Vagina (tissue), 2 donors: ENCODE results near the gene FETUB. TPM values are rescaled to one million over a fixed set of nuclear protein-coding genes. Genes with fewer than 3 reads are reported as not detected.

ENCODE experiments used
- DNase-seq, 2 donors: peaks; one replicate each; pipeline ENCODE4 v3.0.0-alpha.2; 2017; ENCODE audit errors: extremely low spot score in 2 of 2
- H3K27ac ChIP-seq: fragments of 200-600 bp; sonication (generic); one replicate; pipeline ENCODE4 v1.5.1; 2019
- H3K27me3 ChIP-seq: fragments of 200-600 bp; sonication (generic); one replicate; pipeline ENCODE4 v1.5.1; 2019
- H3K36me3 ChIP-seq, 2 donors: fragments of 200-600 bp; sonication (generic); one replicate each; pipeline ENCODE4 v1.5.1; 2017 to 2019
- H3K4me1 ChIP-seq: fragments of 200-600 bp; sonication (generic); one replicate; pipeline ENCODE4 v1.5.1; 2019
- H3K4me3 ChIP-seq, 2 donors: fragments of 200-600 bp; sonication (generic); 1 replicate in 1 of 2; 2 replicates in 1 of 2; pipeline ENCODE4 v1.5.1; 2016 to 2019
- H3K9me3 ChIP-seq: fragments of 200-600 bp; sonication (generic); one replicate; pipeline ENCODE4 v1.5.1; 2019
- CTCF ChIP-seq, 3 experiments: fragments of 450-650 bp in 2 of 3; fragments of 200-600 bp in 1 of 3; sonication (generic) in 1 of 3; IDR thresholded peaks; one replicate each; pipeline ENCODE4 v1.5.1; 2017 to 2019; ENCODE audit warnings: antibody characterized with exemption in 3 of 3, mild to moderate bottlenecking in 2 of 3, moderate library complexity in 2 of 3
- POLR2A ChIP-seq, 2 donors: fragments of 450-650 bp; IDR thresholded peaks; one replicate each; pipeline ENCODE4 v1.6.1; 2017; ENCODE audit warnings: antibody characterized with exemption in 2 of 2, mild to moderate bottlenecking in 2 of 2, moderate library complexity in 2 of 2
- POLR2AphosphoS5 ChIP-seq, 2 donors: sonication (generic); formaldehyde crosslinking; IDR thresholded peaks; one replicate each; pipeline ENCODE4 v1.9.0; 2017; ENCODE audit warnings: antibody characterized with exemption in 2 of 2, mild to moderate bottlenecking in 2 of 2, low read depth in 1 of 2; ENCODE audit not compliant: insufficient read depth in 1 of 2
- intact Hi-C: fragments of 100-400 bp; cut with DNase I; formaldehyde crosslinking; loops from one replicate; pipeline ENCODE4 v1.15.1; 2023
- total RNA-seq: library from RNA; depleted of rRNA; stranded (reverse); fragments of >200 nt; gene quantifications from one replicate; pipeline ENCODE4 v1.2.3, GENCODE V29; 2016

Gene FETUB
- total RNA-seq, 1 donor from 2014 or later: 3.7 TPM

GRCh38 chr3:186637686-186638085 lies 2.5 kb upstream of the FETUB start:
- intact Hi-C loops: no loop called here
- TF ChIP-seq CTCF (IDR thresholded peaks at IDR 0.05) (no peak), POLR2A (IDR thresholded peaks at IDR 0.05) (no peak), POLR2AphosphoS5 (IDR thresholded peaks at IDR 0.05; ENCODE audit: insufficient read depth in 1 of 2, low read depth in 1 of 2) (no peak)
- no peak overlapping the region for H3K4me3 ChIP-seq
- no peaks in the 10 kb centered on the region for H3K36me3 ChIP-seq
- H3K4me1 ChIP-seq: peaks cover 14% of the 10 kb centered on the region
- no peaks in the 10 kb centered on the region for H3K9me3 ChIP-seq
- H3K27me3 ChIP-seq: no peaks in the 10 kb centered on the region
- DNase-seq: no peak
- no peak overlapping the region for H3K27ac ChIP-seq

GRCh38 chr3:186638259-186638658 lies 1.9 kb upstream of the FETUB start:
- intact Hi-C loops: no loop called here
- no peak for DNase-seq
- Histone ChIP-seq H3K4me3 (no peak overlapping the region), H3K36me3 (no peaks in the 10 kb centered on the region), H3K4me1 (peaks cover 14% of the 10 kb centered on the region), H3K27ac (no peak overlapping the region), H3K9me3 (no peaks in the 10 kb centered on the region), H3K27me3 (no peaks in the 10 kb centered on the region)
- no peak for TF ChIP-seq POLR2AphosphoS5 (IDR thresholded peaks at IDR 0.05; ENCODE audit: insufficient read depth in 1 of 2, low read depth in 1 of 2)
- no peak for TF ChIP-seq POLR2A (IDR thresholded peaks at IDR 0.05)
- TF ChIP-seq CTCF (IDR thresholded peaks at IDR 0.05): no peak

- Histone ChIP-seq H3K4me3 (no peak overlapping the region), H3K9me3 (no peaks in the 10 kb centered on the region), H3K27me3 (no peaks in the 10 kb centered on the region), H3K36me3 (no peaks in the 10 kb centered on the region), H3K4me1 (peaks cover 14% of the 10 kb centered on the region), H3K27ac (no peak overlapping the region)
- TF ChIP-seq POLR2AphosphoS5 (IDR thresholded peaks at IDR 0.05; ENCODE audit: insufficient read depth in 1 of 2, low read depth in 1 of 2) (peak in 1 of 2 donors; percentile 70), POLR2A (IDR thresholded peaks at IDR 0.05) (no peak), CTCF (IDR thresholded peaks at IDR 0.05) (no peak)
- DNase-seq: no peak
- intact Hi-C loops: no loop called here
These were observed 247 bp downstream of the FETUB start for GRCh38 chr3:186640473-186640818.

- no peaks in the 10 kb centered on the region for H3K9me3 ChIP-seq
- no peaks in the 10 kb centered on the region for H3K27me3 ChIP-seq
- no peak overlapping the region for H3K4me3 ChIP-seq
- no peak for TF ChIP-seq POLR2AphosphoS5 (IDR thresholded peaks at IDR 0.05; ENCODE audit: insufficient read depth in 1 of 2, low read depth in 1 of 2)
- H3K27ac ChIP-seq: no peak overlapping the region
- no peaks in the 10 kb centered on the region for H3K36me3 ChIP-seq
- H3K4me1 ChIP-seq: peaks cover 14% of the 10 kb centered on the region
- DNase-seq: no peak
- intact Hi-C loops: no loop called here
These were observed 730 bp downstream of the FETUB start for GRCh38 chr3:186640929-186641328.

- TF ChIP-seq CTCF (IDR thresholded peaks at IDR 0.05) (no peak), POLR2AphosphoS5 (IDR thresholded peaks at IDR 0.05; ENCODE audit: insufficient read depth in 1 of 2, low read depth in 1 of 2) (no peak), POLR2A (IDR thresholded peaks at IDR 0.05) (no peak)
- Histone ChIP-seq H3K36me3 (no peaks in the 10 kb centered on the region), H3K9me3 (no peaks in the 10 kb centered on the region), H3K4me1 (peaks cover 14% of the 10 kb centered on the region), H3K4me3 (no peak overlapping the region), H3K27me3 (no peaks in the 10 kb centered on the region), H3K27ac (no peak overlapping the region)
- intact Hi-C loops: no loop called here
- no peak for DNase-seq
These were observed 1.8 kb downstream of the FETUB start for GRCh38 chr3:186642014-186642413.

GRCh38 chr3:186643493-186643892 lies 3.3 kb downstream of the FETUB start:
- no peak for DNase-seq
- Histone ChIP-seq H3K4me1 (peaks cover 14% of the 10 kb centered on the region), H3K36me3 (no peaks in the 10 kb centered on the region), H3K27ac (no peak overlapping the region), H3K4me3 (no peak overlapping the region), H3K9me3 (no peaks in the 10 kb centered on the region), H3K27me3 (no peaks in the 10 kb centered on the region)
- no peak for TF ChIP-seq POLR2AphosphoS5 (IDR thresholded peaks at IDR 0.05; ENCODE audit: insufficient read depth in 1 of 2, low read depth in 1 of 2)
- intact Hi-C loops: no loop called here
